NCI-H187 treated with DMSO at 0.1 percent for 48 hours (cell line): Measurements from ENCODE around the gene GNAS-AS1.

ENCODE experiments used
- DNase-seq: peaks from one replicate; lab custom pipeline; 2025; lab: John Stamatoyannopoulos, UW

Gene GNAS-AS1

DNA sequence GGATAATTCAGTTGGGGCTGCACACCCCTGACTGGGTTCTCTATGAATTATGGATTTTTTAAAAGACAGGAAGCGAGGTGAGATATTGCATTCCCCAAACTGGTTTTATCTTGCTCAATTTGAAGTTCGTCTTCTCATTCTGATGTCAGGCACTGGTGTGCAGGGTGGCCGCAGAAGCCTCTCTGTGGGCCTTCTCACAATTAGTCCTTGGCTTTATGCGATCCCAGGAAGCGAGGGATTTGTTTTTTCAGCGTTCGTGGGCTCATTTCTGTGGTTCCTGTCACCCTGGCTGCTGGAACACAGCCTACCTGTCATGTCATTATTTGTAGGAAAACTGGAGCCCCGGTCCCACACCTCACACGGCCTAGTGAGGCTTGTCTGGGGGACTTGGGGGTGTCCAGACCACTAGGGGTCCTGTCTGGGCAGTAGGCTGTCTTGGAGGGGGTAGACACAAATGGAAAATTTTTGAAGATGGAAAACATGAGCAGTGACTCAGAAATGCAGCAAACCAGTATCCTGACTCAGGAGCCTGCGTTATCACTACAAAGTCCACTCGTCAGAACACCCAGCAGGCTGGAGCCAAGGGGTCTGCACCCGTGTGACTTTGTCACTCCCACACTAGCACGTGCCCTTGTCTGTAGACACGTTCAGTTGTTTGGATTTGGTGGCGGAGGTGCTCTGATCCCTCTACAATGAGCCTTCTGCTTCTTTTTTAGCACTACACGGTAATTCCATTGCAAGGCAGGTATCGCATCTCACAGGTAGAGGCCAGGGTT, 42.2 kb downstream of the GNAS-AS1 start:
- no peak for DNase-seq

DNA sequence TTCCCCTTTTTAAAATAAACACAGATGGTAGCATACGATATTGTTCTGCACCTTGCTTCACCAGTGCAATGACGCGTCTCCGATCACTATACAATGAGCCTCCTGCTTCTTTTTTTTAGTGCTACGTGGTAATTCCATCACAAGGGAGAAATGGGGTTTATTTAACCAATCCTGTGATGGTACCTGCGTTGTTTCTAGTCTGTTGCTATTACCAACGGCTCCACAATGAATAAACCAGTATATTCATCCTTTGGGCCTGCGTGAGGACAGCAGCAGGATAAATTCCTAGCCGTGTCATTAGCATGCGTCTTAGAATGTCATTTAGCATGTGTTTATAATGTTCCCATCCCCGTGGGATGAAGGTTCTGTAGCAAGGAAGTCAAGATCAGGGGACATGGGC, 42.9 kb downstream of the GNAS-AS1 start:
- DNase-seq = no peak

DNA sequence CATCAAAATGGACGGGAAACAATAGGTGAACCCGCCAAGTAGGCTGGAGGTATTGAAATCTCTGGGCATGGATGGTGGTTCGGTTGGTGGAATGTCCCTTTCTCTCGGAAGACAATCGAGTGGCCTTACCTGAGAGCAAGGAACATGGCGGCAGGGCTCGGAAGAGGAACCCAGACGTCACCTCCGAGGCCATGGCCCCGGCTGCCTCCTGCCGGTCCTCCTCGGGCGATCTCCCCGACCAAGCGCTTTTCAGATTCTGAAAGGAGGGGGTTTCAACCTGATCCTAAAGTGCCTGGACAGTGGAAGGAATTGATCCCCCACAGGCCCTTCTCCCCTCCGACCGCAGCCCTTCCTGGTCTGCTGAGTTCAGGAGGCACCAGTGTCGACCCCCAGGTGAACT, 47.2 kb downstream of the GNAS-AS1 start:
- no peak for DNase-seq

DNA sequence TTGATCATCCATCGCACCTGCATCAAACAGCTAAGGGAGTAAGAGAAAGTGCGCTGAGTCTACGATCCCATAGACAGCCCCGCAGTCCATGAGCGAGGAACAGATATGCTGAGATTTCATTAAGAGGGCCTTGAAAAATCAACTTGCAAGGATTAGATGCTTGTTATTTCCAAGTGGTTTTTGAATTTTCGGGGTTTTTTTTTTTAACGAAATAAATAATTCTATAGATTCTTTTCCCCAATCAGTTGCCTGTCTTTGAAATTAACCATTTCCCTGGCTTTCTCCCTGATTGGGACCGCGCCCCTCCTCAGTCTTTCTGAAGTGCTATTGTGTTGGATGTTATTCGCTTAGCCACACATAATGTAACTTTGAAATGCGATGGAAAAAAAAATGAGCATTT, 48.6 kb downstream of the GNAS-AS1 start:
- no peak for DNase-seq

DNA sequence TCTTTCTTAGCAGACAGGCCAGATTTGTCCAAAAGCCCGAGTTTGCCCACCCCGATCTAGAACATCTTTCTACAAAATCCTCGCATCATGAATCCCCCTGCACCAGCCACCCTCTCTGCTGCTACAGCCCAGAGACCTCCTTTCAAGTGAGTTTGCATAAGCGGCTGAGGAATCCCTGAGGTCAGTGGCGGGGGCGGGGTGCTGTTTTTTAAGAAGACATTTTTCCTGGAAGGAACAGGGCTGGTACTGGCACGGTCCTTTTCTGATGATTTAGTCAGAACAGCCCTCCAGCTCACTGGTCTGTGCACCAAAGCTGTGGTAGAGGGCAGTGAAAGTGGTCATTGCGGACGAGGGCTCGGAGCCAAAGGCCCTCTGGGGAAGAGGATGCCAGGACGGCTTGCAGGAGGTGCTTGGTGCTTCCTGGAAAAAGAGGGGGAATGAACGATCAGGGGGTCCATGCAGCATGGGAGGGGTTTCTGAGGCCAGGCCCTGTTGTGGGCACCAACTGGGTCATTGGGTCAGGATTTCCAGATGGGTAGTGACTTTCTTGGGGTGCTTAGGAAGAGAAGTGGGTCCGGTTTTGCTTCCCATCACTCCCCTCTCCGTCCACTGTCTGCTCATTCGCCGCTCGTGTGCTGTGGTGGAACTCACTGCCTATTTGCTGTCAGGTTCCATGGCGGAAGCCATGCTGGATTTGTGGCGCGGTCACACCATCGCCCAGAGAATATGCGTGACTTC, 50.4 kb downstream of the GNAS-AS1 start:
- no peak for DNase-seq

DNA sequence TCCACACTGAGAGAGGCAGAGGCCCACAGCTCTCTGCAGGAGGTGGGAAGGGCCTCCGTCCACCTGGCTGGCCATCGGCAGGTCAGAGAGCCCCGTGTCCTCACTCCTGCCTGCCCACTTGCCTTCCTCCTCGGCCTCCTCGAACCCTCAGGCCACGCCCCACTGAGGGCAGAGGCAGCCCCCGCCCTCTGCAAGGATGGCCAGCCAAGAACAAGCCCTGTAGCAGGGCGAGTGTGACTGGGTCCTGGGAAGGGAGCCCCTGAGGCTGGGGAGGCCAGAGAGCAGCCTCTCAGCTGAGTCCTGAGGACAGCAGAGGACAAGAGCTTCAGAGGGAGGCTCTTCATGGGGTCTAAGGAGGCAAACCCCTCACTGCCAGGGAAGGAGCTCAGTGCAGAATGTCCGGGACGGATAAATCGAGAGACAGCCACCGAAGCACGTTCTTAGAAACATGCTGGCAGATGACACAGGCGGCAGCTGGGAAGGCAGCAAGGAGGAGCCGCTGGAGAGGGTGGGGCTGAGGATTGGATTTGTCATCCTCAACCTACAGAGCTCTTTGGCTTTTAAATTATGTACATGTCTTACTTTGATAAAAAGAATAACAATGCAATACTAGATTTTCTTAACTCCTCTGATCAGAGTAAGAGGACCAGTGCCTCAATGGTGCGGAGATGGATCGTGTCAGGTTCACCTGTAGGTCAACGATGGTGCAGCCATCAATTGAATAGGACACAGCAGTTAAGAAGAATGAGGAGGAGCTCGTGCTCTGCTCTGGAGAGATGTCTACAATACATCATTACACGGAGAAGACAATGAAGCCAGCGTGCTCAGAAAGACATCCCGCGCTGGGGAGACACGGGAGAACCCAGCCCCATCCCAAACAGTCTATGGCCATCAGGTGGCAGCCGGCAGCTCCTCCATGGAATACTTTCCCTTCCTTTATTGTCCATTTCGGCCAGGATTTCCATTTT, 53.0 kb downstream of the GNAS-AS1 start:
- DNase-seq = no peak

DNA sequence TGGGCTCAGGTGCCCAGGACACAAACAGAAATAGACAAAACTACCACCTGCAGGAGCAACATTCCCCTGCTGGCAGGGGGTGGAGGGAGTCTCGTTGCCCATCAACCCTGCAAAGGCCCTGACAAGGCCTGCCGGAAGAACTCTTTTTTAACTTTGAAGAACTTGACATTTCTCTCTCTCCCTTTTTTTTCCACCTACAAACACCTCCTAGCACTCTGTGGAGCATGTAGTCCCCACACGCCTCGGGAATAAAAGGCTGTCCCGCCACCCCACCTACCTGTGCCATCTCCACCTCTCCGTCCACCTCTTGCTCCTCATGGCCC, 54.8 kb downstream of the GNAS-AS1 start:
- no peak for DNase-seq

DNA sequence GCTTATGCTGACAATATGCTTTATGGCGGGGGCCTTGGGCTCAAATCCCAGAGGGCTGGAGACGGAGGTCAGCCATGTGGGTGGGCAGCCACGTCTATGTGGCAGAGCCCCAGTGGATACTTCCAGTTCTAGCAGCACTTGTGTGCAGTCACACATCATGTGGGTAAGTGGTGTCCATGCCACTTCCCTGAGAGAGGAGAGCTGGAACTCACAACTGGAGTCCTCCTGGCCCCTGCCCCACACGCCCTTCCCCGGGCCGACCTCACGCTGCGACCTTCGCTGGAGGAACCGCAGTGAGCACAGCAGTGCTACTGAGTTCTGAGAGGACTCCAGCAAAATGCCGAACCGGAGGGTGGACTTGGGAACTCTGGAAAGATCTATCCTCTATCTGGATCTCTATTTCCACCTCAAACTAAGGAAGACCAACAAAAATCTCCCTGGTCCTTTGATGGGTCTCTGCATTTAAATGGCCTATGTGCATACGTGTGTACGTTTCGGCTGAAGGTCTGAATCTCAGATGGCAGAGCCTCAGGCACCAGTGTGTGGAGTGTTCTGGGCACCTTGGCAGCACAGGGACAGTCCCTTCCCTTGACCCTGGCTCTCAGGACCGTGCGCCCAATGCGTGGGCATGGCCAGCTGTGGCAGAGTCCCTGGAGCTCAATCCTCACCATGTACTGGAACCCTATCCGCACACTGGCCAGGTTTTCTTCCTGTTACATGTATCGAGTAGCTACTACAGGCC, 55.4 kb downstream of the GNAS-AS1 start:
- DNase-seq = no peak

DNA sequence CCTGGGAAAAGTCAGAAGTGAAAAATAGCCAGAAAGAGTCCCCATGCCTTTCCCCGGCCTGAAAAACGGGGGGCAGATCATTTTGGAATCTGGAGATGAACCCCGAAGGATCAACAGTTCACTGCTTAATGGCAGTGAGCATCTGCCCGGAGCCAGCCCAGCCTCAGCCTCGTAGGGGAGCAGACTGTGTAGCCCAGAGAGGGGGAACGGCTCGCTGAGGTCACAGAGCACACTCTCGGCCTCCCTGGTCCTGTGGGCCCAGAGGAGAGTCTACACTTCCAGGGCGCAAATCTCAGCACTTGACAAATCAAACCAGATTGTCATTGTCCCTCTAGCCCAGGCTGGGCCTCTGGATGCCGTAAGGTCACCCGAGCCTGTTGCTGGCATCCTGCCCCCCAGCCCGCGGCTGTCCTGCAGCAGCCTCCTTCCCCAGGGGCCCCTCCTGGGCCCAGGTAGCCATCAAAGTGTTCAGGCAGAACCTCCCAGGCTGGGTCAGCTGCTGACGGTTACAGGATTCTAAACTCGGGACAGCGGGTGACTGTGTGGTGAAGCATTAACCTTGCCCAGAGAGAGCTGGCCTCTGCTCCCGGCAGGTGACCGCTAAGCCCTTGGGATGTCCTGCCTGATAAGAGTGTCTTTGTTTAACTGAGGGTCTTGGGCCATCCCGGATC, 56.1 kb downstream of the GNAS-AS1 start:
- no peak for DNase-seq

DNA sequence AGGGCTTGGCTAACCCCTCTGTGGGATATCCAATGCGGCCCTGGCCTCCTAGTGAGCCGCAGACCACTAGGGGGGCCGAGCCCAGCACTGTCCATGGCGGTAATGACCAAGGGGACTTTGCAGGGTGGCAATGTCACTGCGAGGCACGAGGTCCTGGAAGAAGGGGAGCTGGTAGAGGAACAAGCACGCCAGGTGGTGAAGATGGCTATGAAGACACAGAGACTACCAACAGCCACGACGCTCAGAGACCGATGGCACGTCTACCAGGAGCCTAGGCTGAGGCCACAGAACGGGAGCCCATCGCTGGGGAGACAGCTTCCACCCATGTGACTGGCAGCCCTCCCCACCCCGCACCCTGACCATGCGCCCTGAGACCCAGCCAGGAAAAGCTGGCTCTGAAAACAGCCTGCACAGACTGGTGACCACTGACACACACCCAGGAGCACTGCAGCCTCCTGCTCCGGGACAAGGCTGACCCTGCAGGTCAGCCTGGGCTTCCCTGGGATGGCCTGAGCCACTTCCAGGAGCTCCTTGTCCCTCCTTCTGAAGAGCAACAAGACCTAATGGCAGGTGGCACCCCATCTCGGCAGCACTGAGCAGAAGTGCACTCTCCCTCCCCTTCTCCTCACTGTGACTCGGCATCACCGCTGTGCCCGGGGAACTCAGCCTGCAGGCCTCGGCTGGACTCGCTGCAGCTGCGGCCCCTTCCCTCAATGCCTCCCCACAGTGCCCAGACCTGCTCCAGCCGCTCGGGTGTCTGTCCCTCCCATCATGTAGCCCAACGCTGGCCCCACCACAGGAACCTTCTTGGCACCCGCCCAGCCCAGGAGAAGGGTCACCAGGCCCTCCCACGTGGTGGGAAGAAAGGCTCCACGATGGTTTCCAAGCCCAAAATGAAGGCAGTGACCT, 56.9 kb downstream of the GNAS-AS1 start:
- no peak for DNase-seq

DNA sequence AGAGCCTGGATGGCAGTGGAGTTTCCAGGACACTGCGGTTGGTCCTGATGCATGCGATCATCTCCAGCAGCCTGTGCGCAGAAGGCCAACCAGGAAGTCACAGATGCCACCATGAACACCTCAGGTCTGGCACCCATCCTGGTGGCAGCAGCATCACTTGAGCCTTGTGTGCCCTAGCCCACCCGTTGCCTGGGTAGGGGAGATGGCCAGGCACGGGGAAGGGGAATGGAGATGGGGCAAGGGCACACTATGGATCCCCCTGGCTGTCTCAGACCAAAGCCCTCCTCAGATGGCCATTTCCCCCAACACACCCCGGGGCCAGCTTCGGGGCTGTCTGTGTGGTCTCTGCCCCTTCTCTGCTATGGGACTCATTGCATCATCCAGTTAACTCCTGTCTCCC, 58.3 kb downstream of the GNAS-AS1 start:
- no peak for DNase-seq

DNA sequence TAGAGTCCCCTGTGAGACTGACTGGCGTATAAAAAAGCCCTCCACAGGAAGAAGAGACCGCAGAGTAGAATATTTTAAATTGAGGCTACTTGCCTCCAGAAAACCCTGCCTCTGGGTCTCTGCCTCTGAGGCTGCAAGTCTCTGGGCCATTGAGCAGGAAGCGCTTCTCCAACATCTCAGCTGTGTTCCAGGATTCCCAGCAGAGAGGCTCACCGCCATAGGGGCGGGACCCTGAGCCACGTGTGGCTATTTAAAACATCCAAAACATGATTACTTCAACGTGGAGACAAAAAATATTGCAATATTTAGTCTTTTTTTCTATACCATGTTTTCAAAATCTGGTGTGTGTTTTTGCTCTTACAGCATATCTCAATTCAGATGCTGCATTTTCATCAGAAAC, 59.4 kb downstream of the GNAS-AS1 start:
- DNase-seq = no peak

DNA sequence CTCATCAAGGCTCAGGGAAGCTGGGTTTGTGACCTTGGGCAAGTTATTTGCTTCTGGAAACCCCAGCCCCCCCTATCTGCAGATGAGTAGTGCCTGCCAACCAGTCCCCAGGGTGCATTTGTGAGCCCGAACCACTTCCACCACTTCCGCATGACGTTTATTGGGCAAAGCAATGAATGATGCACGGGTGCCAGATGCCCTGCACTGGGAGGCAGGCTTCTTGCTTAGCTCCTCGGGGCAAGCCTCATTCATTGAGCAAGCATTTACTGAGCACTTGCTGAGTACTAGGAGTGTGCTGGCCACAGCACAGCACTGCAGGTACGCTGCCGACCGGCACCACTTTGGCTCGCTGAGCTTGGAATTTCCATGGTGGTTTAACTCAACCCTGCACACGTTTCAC, 60.2 kb downstream of the GNAS-AS1 start:
- no peak for DNase-seq

DNA sequence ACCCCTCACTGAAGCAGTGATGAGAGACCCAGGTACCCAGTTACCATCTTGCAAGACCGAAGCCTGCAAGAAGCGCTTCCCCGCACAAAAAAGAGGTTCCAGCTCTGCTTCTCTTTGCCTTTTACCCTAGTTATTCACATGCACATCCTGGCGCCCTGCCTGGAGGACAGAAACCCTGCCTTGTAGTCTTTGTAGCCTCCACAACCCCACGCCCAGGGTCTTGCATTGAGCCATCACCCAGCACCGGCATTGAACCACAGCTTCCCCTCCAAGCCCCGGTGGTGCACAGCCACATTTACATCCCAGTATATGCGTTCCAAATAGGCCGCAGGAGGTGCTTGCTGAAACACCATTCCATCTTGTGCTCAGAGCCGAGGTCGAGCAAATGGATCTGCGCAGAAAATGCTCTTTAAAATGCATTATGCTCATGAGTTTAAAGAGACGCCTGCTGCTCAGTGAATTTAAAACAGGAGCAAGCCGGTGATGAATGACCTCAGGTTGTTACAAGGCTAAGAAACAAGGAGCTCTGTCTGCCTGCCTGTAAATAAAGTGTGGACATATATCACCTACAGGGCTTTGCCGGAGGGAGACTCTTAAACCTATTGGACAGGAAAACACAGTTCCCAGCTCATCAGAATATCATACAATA, 61.7 kb downstream of the GNAS-AS1 start:
- no peak for DNase-seq

DNA sequence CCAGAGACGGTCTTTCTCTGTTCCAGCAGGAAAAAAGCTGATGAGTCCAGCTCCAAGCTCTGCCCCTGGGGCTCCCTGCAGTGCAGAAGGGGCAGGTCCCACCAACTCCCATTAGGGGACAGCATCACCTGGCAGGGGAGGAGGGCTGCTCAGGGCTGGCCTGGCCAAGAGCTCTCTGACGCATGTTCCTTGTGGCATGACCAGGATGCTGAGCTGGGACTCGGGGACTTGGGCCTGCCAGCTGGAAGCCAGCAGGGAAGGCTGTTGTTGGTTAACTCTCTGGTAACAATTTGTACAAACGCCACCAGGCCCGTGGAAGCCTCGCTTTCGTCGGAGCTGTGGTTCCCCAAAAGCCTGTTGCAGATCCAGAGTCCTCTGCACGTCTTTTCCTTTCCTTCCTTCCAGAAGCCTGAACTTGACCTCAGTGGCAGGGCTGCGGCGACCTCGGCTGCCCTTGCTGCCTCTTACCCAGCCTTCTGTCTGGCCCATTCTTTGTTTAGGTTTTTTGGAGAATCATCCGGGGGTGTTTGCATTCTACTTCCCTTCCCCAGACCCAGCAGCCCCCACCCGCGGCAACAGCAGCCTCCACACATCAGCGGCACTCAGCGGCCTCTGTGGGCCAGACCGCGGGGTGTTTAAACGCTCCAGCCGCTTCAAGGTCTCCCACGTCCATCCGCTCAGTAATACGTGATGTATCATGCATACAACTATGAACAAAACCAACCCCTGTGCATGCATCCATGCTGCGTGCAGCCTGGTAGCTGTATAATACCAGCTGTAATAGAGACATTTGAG, 63.3 kb downstream of the GNAS-AS1 start:
- no peak for DNase-seq

DNA sequence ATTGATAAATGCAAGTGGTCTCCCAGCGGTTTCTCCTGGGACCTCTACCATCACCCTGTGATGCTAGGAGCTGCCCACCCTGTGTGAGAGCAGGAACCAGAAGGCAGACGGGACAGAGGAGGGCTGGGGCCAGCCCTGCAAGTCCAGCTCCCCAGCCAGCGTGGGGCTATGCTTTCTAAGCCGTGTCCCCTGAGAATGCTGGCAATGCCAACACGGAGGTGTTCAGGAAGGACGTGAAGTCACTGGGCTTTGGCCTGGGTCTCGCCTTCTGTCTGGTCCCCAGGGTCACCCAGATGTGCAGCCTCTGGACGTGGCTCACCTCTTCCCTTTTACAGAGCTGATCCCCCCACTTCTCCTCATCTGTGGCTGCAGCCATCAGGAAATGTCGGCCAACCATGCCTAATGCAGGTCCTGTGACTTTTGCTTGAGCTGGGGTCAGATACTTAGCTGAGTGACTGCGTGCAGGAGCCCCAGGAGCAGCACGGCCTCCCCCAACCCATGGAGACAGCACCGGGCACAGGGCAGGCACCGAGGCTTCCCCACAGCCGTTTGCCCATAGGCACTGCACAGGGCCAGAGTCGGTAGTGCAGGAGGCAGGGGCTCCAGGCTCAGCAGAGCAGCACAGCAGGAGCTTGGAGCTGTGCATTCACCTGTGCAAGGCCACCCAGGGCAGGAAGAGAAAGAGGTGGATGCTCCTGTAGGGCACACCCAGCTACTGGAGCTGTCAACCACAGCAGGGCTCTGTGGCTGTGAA, 66.2 kb downstream of the GNAS-AS1 start:
- DNase-seq = no peak

DNA sequence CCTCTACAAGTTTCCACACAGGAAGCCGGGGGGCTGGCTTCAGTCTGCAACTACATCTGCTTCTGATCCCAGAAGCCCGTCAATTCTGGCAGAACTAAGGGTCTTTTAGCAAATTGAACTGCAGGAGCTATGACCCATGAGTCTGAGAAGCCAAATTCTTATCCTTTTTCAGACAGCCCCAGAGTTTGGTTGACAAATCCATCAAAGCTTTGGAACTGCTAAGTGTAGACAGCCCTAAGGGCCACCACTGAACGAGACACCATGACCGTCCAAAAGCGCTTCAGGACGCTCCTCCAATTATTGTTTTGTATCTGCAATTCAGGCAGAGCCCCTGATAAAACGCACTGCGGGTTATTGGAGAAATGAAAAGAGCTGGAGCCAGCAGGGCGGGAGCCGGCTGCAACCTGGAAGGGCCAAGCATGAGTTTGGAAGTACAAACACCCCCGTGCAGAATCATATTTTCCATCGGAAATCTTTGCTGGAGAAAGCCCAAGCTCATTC, 67.1 kb downstream of the GNAS-AS1 start:
- no peak for DNase-seq

DNA sequence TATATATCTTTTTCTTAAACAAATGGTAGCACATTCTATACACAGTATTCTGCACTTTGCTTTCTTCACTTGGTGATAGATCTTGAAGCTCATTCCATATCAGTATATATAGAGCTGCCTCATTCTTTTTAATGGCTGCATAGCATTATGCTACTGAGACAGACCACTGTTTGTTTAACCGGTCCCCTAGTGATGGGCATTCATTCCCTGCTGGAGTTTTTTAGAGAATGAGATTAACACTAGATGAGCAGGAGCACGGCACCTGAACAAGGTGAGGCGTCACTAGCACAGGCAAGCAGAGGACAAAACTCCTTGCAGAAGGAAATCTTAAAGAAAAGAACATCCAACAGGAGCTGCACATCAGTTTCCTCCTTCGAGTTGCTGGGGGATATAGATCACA, 69.6 kb downstream of the GNAS-AS1 start:
- no peak for DNase-seq
